Heart left ventricle (tissue), 16 donors: ENCODE results near the gene RS1. TPM values are rescaled to one million over a fixed set of nuclear protein-coding genes. Genes with fewer than 3 reads are reported as not detected.

ENCODE experiments used
- ATAC-seq, 4 donors: fragments of 200-7000 bp; cut with Tn5 transposase; one replicate each; pipeline ENCODE4 v1.9.1; 2020 to 2022; ENCODE audit warnings: moderate library complexity in 4 of 4, mild to moderate bottlenecking in 3 of 4, moderate number of reproducible peaks in 1 of 4
- DNase-seq, 5 donors: peaks; one replicate each; pipeline ENCODE4 v3.0.0-alpha.2; 2020
- H3K27ac ChIP-seq, 12 donors: fragments of 200-600 bp; sonication (generic) in 4 of 12; one replicate each; pipeline versions ENCODE4 v1.5.0 to v1.8.0; 2016 to 2022; ENCODE audit warnings: mild to moderate bottlenecking in 2 of 12
- H3K27me3 ChIP-seq, 9 donors: fragments of 200-600 bp; sonication (generic) in 2 of 9; one replicate each; pipeline versions ENCODE4 v1.5.1 to v1.8.0; 2016 to 2022; ENCODE audit warnings: mild to moderate bottlenecking in 3 of 9
- H3K36me3 ChIP-seq, 9 donors: fragments of 200-600 bp; sonication (generic) in 2 of 9; one replicate each; pipeline versions ENCODE4 v1.5.0 to v1.8.0; 2018 to 2022; ENCODE audit warnings: mild to moderate bottlenecking in 2 of 9
- H3K4me1 ChIP-seq, 12 donors: fragments of 200-600 bp; sonication (generic) in 4 of 12; one replicate each; pipeline versions ENCODE4 v1.5.0 to v1.8.0; 2016 to 2022; ENCODE audit warnings: mild to moderate bottlenecking in 3 of 12
- H3K4me3 ChIP-seq, 12 donors: fragments of 200-600 bp; sonication (generic) in 4 of 12; one replicate each; pipeline versions ENCODE4 v1.5.0 to v1.8.0; 2017 to 2022; ENCODE audit warnings: mild to moderate bottlenecking in 9 of 12, moderate library complexity in 4 of 12
- H3K9me3 ChIP-seq, 12 donors: fragments of 200-600 bp; sonication (generic) in 4 of 12; one replicate each; pipeline versions ENCODE4 v1.5.0 to v1.8.0; 2016 to 2022; ENCODE audit warnings: mild to moderate bottlenecking in 1 of 12
- POLR2A ChIP-seq, 2 donors: fragments of 450-650 bp; IDR thresholded peaks; one replicate each; pipeline ENCODE4 v1.6.1; 2017; ENCODE audit warnings: antibody characterized with exemption in 2 of 2, mild to moderate bottlenecking in 2 of 2, moderate library complexity in 2 of 2
- WGBS, 4 donors: extraction: QIAGEN DNeasy Blood & Tissue Kit in 2 of 4; methylation state at CpG; one replicate each; pipeline versions ENCODE4 v1.1.5 to v1.1.7; 2013 to 2018; 5-methylcytosine and 5-hydroxymethylcytosine counted together
- intact Hi-C, 10 donors: fragments of 100-400 bp; cut with DNase I; formaldehyde crosslinking; loops; one replicate each; pipeline versions ENCODE4 v1.11.1 to v1.14.2; 2022
- long read RNA-seq, 3 donors: library from polyadenylated mRNA; unstranded; transcript quantifications; one replicate each; pipeline ENCODE4 v2.0.0, GENCODE V29; 2020 to 2021
- polyA plus RNA-seq, 2 donors: library from polyadenylated mRNA; stranded (reverse); fragments of 200-250 nt; gene quantifications; one replicate each; pipeline ENCODE4 v1.2.3, GENCODE V29; 2013
- total RNA-seq, 9 donors: library from RNA; depleted of rRNA in 2 of 9; stranded (reverse); fragments of >200 nt in 2 of 9; fragmentation: NEBNext Ultra II Directional in 3 of 9; extraction: Animal tissue kit (Norgen Biotek cat#: 25700) in 3 of 9; gene quantifications; one replicate each; pipeline versions ENCODE4 v1.1.0 to v1.2.4, GENCODE V29; 2016 to 2023
- TF ChIP-seq, protein P1 (sequence below), 12 donors: fragments of 200-600 bp; sonication (generic) in 4 of 12; IDR thresholded peaks; one replicate each; pipeline versions ENCODE4 v1.5.0 to v1.8.0; 2018 to 2022; ENCODE audit warnings: antibody characterized with exemption in 12 of 12, mild to moderate bottlenecking in 5 of 12
- donor health status: ischemic (EF 13 %, LVEDD 7.1; RV severe dilation, severe dysfunction).
- donor health status: healthy with polysubstance abuse.
- donor health status: DM: no; HTN: yes; CAD: no.
- donor health status: DM: no; HTN: no; CAD: no.
- donor health status: ischemic (EF 25% LVEDD 6.9; RV normal size, moderate dysfunction).
- donor health status: ischemic (EF 25% LVEDD 5.7; RV mildly dilated, moderate dysfunction).
- donor health status: healthy.
- donor health status: DM: yes; HTN: yes; CAD: no.
- donor health status: ischemic (EF 35%, LVEDD 5.7; RV mildly dilated, moderate dysfunction).
- donor health status: nonischemic (EF 11% LVEDD 7.7; RV severe dilation, severe dysfunction).
- donor health status: DM: yes; HTN: yes; CAD: no.
- donor health status: PGD.
- donor health status: ischemic (EF 29% LVEDD 5.4; RV normal size, mild dysfunction).
- donor health status: nonischemic (EF 23%, LVEDD 6.1; RV moderate dilation, normal function).

RS1 gene
- total RNA-seq (not detected), polyA plus RNA-seq (not detected)
- long read RNA-seq, donor 1, result 0 reads
- long read RNA-seq, donor 2, result 0 reads
- long read RNA-seq, donor 3, result 0 reads

DNA sequence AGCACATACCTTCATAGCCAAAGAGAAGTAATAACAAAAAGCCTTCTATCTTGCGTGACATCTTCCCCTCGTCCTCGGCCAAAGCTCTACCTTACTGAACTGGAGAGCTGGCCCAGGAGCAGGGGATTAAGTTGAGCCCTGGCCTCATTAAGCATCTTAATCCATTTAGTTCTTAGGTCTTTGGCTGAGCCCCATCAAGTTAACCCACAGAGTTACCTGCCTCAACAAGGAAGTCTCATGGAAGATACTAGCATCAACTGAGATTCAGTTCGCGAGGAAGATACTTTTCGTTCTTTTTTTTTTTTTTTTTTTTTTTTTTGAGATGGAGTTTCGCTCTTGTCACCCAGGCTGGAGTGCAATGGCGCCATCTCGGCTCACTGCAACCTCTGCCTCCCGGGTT is at the start of gene RS1:
Gene RS1, minus strand, starts transcription at position 101 of the 400 bp plus-strand sequence. Its CDS starts 40 bp downstream, at position 61.
- no peak for ATAC-seq
- 80 to 91% (median 84%) methylated on average over 10 of the region's 10 CpGs for WGBS, 4 donors
- TF ChIP-seq POLR2A (IDR thresholded peaks at IDR 0.05), result no peak
- TF ChIP-seq, protein P1, sequence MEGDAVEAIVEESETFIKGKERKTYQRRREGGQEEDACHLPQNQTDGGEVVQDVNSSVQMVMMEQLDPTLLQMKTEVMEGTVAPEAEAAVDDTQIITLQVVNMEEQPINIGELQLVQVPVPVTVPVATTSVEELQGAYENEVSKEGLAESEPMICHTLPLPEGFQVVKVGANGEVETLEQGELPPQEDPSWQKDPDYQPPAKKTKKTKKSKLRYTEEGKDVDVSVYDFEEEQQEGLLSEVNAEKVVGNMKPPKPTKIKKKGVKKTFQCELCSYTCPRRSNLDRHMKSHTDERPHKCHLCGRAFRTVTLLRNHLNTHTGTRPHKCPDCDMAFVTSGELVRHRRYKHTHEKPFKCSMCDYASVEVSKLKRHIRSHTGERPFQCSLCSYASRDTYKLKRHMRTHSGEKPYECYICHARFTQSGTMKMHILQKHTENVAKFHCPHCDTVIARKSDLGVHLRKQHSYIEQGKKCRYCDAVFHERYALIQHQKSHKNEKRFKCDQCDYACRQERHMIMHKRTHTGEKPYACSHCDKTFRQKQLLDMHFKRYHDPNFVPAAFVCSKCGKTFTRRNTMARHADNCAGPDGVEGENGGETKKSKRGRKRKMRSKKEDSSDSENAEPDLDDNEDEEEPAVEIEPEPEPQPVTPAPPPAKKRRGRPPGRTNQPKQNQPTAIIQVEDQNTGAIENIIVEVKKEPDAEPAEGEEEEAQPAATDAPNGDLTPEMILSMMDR (IDR thresholded peaks at IDR 0.05), result no peak

DNA sequence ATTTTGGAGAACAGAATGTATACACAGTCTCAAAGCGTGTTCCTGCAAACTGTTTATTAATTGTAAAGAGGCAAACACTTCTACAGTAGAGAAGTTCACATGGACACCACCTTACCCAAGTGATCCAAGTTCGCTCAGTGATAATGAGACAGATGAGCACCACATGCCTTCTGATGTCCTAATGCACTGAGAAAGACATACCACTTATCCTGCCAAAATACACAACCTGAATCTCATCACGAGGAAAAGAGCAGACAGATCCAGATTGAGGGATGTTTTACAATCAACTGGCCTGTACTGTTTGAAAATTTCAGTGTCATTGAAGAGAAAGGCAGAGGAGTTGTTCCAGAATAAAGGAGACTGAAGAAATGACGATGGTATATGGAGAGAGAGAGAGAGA is 47.9 kb upstream of the RS1 start:
- H3K27me3 ChIP-seq, result no peaks in the 10 kb centered on the region
- 64 to 88% (median 75%) methylated on average over 4 of the region's 4 CpGs for WGBS, 4 donors
- no peak overlapping the region for H3K27ac ChIP-seq
- TF ChIP-seq, protein P1 (IDR thresholded peaks at IDR 0.05), result no peak
- TF ChIP-seq POLR2A (IDR thresholded peaks at IDR 0.05), result no peak
- ATAC-seq (no peak), DNase-seq (no peak)
- no peaks in the 10 kb centered on the region for H3K9me3 ChIP-seq
- H3K4me1 ChIP-seq, result peaks cover 0 to 6% (median 0%) of the 10 kb centered on the region in 12 donors
- no peak overlapping the region for H3K4me3 ChIP-seq
- no peaks in the 10 kb centered on the region for H3K36me3 ChIP-seq
- intact Hi-C loops, result no loop called here

More for the DNA sequence above, at the start of gene RS1:
- H3K4me1 ChIP-seq, result no peaks in the 10 kb centered on the region
- no peaks in the 10 kb centered on the region for H3K9me3 ChIP-seq
- H3K36me3 ChIP-seq, result no peaks in the 10 kb centered on the region
- H3K27me3 ChIP-seq, result peaks cover 0 to 4% (median 0%) of the 10 kb centered on the region in 9 donors
- H3K27ac ChIP-seq, result no peak within 1 kb of the TSS
- DNase-seq, result no peak
- H3K4me3 ChIP-seq, result no peak within 1 kb of the TSS
- intact Hi-C loops, result loop anchor here in 9 of 10 donors (5.0 to 10.0 kb wide), 5 partner anchors 203 to 247 kb away; partner anchors contain the start of gene CDKL5 (in 6 of the 9)

DNA sequence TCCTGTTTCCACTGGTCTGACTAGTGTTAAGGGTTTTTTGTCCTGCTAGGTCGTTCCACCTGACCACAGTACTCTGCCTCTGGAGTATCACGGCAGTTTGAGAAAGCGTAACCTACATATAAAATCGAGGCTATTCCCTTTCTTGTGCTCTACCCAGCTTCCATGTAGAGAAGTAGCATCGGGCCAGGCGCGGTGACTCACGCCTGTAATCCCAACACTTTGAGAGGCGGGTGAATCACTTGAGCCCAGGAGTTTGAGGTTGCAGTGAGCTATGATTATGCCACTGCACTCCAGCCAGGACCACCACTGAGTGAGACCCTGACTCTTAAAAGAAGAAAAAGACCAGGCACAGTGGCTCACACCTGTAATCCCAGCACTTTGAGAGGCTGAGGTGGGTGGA is 43.0 kb upstream of the RS1 start:
- H3K4me1 ChIP-seq, result no peaks in the 10 kb centered on the region
- intact Hi-C loops, result no loop called here
- peaks cover 0 to 4% (median 0%) of the 10 kb centered on the region in 9 donors for H3K27me3 ChIP-seq
- H3K36me3 ChIP-seq, result no peaks in the 10 kb centered on the region
- H3K9me3 ChIP-seq, result peaks cover 0 to 16% (median 0%) of the 10 kb centered on the region in 12 donors
- ATAC-seq, result no peak
- TF ChIP-seq, protein P1 (IDR thresholded peaks at IDR 0.05), result no peak
- no peak for TF ChIP-seq POLR2A (IDR thresholded peaks at IDR 0.05)
- H3K4me3 ChIP-seq, result no peak overlapping the region
- WGBS, 4 donors, result 79 to 94% (median 92%) methylated on average over 9 of the region's 9 CpGs
- no peak for DNase-seq
- no peak overlapping the region for H3K27ac ChIP-seq

DNA sequence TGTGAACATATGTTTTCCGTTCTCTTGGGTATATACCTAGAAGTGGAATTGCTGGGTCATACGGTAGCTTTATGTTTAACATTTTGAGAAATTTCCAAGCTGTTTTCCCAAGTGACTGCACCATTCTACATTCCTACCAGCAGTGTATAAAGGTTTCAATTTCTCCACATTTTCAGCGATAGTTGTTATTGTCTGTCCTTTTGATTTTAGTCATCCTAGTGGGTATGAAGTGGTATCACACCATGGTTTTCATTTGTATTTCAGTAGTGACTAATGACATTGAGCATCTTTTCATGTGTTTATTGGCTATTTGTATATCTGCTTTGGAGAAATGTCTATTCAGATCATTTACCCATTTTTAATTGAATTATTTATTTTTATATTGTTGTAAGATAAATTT is 37.9 kb upstream of the RS1 start:
- intact Hi-C loops, result no loop called here
- WGBS, 4 donors, result 90 to 95% (median 94%) methylated on average over 3 of the region's 3 CpGs
- peaks cover 0 to 16% (median 0%) of the 10 kb centered on the region in 12 donors for H3K9me3 ChIP-seq
- peaks cover 0 to 10% (median 0%) of the 10 kb centered on the region in 9 donors for H3K27me3 ChIP-seq
- ATAC-seq, result no peak
- H3K27ac ChIP-seq, result no peak overlapping the region
- no peaks in the 10 kb centered on the region for H3K4me1 ChIP-seq
- H3K4me3 ChIP-seq, result no peak overlapping the region
- DNase-seq, result no peak
- no peaks in the 10 kb centered on the region for H3K36me3 ChIP-seq
- TF ChIP-seq POLR2A (IDR thresholded peaks at IDR 0.05), result no peak
- TF ChIP-seq, protein P1 (IDR thresholded peaks at IDR 0.05), result no peak
